Brain microvascular endothelial cell (primary cell): ENCODE data around the gene CDC42EP3.
A peak's percentile ranks its signal among the peaks of the same experiment; 100 is the strongest.

ENCODE experiments used
- DNase-seq: peaks from one replicate; pipeline ENCODE4 v3.0.0-alpha.2; 2020
- H3K27ac ChIP-seq: fragments of 250-450 bp; sonication (Bioruptor Pico); 2 replicates; pipeline ENCODE4 v1.5.1; 2020; ENCODE audit warnings: mild to moderate bottlenecking, moderate library complexity
- H3K27me3 ChIP-seq: fragments of 250-450 bp; sonication (Bioruptor Pico); replicated peaks from 2 replicates; pipeline ENCODE4 v1.5.1; 2020; ENCODE audit warnings: mild to moderate bottlenecking
- H3K36me3 ChIP-seq: fragments of 250-450 bp; sonication (Bioruptor Pico); replicated peaks from 2 replicates; pipeline ENCODE4 v1.5.1; 2020; ENCODE audit warnings: mild to moderate bottlenecking
- H3K4me3 ChIP-seq: 2 replicates; pipeline ENCODE4 v1.5.1; 2011; ENCODE audit warnings: low read depth, mild to moderate bottlenecking, control low read depth, low read length, moderate library complexity
- in situ Hi-C: cut with HindIII; loops from 2 replicates; pipeline ENCODE4 v1.10.0; 2017; ENCODE audit warnings: low sequenced_read_pairs, low pct_ligation_motif_present
- TF ChIP-seq, protein P1 (sequence below): IDR thresholded peaks from 2 replicates; pipeline ENCODE4 v1.5.1; 2011; ENCODE audit warnings: low read depth, mild to moderate bottlenecking, moderate library complexity, low read length, control low read depth, inconsistent platforms; ENCODE audit errors: missing control alignments

Gene CDC42EP3

DNA sequence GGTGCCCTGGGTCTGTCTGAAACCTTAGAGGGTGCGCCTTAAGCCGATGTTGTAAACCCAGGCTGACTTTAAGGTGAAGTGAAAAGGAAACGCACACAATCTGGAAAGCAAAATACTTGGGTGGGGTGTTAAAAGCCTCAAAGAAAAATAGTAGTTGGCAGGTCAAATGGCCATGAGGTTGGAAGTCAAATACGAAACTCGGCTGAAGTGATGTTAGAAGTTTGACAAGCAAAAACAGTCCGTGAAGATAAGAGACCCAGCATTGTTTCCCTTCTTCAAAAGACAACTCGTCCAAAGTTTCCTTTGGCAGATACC, 1.4 kb upstream of the CDC42EP3 start:
- Histone ChIP-seq H3K27ac (no peak overlapping the region), H3K4me3 (peak overlapping the region; percentile 93)
- in situ Hi-C loops: no loop called here

DNA sequence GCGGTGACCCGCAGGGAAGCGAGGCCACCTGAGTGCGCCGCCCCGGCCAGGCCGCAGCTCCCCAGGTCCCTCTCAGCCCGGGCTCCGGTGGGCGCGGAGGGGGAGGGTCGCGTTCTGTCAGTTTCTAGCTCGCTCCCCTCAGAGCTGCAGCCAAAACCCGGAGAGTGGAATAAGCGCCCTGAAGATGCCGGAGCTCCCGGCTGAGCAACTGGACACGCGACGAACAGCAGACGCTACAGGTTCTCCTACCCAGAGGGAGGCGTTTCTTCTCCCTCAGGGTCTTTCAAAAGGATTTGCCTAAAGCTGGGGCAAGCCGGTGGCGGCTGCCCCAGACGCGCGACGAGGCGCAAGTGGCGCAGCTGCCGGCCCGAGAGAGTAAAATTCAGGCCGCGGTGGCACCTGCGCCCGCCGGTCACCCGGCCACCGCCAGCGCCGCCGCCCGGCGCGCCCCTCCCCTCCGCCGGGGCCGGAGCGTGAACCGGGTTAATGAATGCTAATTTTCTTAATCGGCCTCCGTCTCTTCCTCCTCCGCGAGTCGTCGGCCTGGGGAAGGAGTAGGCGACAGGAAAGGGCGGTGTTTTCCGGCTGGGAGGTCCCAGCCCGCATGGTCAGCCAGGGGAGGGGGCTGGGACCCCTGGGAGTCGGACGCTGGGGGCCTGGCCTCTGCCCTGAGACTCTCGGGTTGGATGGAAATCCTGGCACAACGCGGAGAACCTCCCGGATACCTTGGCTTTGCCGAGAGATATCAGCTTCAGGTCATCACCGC, 845 bp upstream of the CDC42EP3 start:
- peak; percentile 81 for DNase-seq
- Histone ChIP-seq H3K36me3 (peaks cover under 1% of the 10 kb centered on the region), H3K4me3 (peak overlapping the region; percentile 93), H3K27me3 (no peaks in the 10 kb centered on the region), H3K27ac (peak overlapping the region; percentile 47)
- in situ Hi-C loops: no loop called here
- TF ChIP-seq, protein P1, sequence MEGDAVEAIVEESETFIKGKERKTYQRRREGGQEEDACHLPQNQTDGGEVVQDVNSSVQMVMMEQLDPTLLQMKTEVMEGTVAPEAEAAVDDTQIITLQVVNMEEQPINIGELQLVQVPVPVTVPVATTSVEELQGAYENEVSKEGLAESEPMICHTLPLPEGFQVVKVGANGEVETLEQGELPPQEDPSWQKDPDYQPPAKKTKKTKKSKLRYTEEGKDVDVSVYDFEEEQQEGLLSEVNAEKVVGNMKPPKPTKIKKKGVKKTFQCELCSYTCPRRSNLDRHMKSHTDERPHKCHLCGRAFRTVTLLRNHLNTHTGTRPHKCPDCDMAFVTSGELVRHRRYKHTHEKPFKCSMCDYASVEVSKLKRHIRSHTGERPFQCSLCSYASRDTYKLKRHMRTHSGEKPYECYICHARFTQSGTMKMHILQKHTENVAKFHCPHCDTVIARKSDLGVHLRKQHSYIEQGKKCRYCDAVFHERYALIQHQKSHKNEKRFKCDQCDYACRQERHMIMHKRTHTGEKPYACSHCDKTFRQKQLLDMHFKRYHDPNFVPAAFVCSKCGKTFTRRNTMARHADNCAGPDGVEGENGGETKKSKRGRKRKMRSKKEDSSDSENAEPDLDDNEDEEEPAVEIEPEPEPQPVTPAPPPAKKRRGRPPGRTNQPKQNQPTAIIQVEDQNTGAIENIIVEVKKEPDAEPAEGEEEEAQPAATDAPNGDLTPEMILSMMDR: no peak

More for the DNA sequence above, 1.4 kb upstream of the CDC42EP3 start:
- TF ChIP-seq, protein P1: no peak
- Histone ChIP-seq H3K27me3 (no peaks in the 10 kb centered on the region), H3K36me3 (no peaks in the 10 kb centered on the region)
- DNase-seq: no peak

DNA sequence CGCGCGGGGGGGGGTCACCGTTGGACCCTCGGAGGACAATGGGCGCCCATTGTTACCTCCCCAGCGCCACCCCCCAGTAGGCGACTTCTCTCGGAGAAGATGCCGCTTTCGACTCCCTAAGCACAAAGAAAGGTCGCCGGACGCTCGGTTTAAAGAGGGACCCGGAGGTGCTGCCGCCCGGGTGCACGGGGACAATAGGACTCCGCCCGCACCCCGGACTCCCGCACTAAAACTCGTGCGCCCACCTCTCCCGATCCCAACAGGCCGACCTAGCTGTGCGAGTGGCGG, 318 bp upstream of the CDC42EP3 start:
- peak overlapping the region; percentile 47 for H3K27ac ChIP-seq
- H3K36me3 ChIP-seq: peaks cover 5% of the 10 kb centered on the region
- peak overlapping the region; percentile 93 for H3K4me3 ChIP-seq
- no peaks in the 10 kb centered on the region for H3K27me3 ChIP-seq
- TF ChIP-seq, protein P1: no peak
- in situ Hi-C loops: no loop called here
- no peak for DNase-seq

DNA sequence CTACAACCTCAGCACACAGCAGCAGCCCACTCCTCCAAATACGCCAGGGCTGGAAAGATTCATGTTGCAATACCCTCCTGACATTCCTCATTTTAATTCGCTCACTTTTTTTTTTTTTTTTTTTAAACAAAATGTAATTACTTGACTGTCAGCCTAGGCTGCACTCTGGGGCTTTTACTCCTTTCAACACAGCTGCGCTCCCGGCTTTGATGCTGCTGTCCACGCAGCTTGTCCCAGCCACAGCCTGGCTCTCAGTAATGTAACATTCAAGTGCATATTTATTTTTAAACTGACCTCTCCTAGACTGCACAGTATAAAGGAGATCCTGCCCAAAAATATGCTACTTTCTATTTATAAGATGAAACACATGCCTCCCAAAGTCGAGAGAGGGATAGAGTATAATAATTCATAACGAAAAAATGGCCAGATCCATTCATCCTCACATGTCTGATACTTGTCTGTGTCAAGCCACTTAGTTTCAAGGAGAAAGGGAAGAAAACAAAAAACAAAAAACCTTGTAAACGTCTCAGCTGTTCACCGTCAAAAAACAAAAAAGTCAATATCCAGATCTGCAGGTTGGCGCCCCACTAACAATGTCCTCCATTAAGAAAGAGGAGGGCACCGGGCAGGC, 949 bp downstream of the CDC42EP3 start:
- DNase-seq: no peak
- H3K36me3 ChIP-seq: peaks cover 13% of the 10 kb centered on the region
- H3K27ac ChIP-seq: peak overlapping the region; percentile 68
- peak overlapping the region; percentile 93 for H3K4me3 ChIP-seq
- in situ Hi-C loops: no loop called here
- no peaks in the 10 kb centered on the region for H3K27me3 ChIP-seq
- TF ChIP-seq, protein P1: no peak

DNA sequence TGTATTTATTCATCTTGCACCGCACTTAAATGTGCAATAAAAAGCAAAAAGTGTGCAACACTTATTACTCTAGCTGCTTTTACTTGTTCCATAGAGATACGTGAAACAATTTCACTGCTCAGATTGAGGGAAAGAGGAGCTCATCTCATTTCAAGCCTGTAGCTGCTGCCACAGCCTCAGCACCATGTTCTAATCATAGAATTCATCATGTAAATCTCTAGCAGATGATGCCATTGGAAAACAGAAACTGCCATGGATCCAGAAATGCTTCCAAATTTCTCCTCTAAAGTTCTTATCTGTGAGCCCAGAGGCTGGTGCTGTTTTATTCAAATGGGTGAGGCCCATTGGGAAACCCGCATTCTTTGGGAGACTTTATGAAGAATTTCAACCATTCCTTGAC, 2.0 kb downstream of the CDC42EP3 start:
- Histone ChIP-seq H3K36me3 (peaks cover 17% of the 10 kb centered on the region), H3K27ac (no peak overlapping the region), H3K27me3 (no peaks in the 10 kb centered on the region), H3K4me3 (peak overlapping the region; percentile 93)
- no peak for DNase-seq
- TF ChIP-seq, protein P1: no peak
- in situ Hi-C loops: no loop called here
